ENCODE measurements around the gene BCL7C. TPM values are rescaled to one million over a fixed set of nuclear protein-coding genes. Genes with fewer than 3 reads are reported as not detected.

Gene BCL7C
- total RNA-seq, 1 donor from 2014 or later: 46.2 TPM

DNA sequence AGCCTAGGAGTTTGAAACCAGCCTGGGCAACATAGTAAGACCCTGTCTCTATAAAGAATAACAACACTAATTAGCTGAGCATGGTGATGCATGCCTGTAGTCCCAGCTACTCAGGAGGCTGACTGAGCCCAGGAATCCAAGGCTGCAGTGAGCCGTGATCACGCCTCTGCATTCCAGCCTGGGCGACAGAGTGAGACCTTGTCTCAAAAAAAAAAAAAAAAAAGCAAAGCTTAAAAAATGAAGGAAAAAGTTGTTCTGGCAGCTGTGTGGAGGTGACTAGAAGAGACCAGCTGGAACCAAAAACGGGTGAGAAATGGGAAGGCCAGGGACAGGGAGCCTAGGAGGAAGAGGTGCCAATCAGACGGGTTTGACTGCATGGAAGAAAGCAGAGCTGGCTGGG lies 4.2 kb downstream of the BCL7C start:
- Histone ChIP-seq H3K27ac (no peak overlapping the region), H3K27me3 (no peaks in the 10 kb centered on the region), H3K9me3 (no peaks in the 10 kb centered on the region), H3K4me1 (peaks cover 9 to 15% of the 10 kb centered on the region in 2 donors), H3K36me3 (peaks cover 33 to 55% of the 10 kb centered on the region in 2 donors), H3K4me3 (no peak overlapping the region)
- no peak for TF ChIP-seq CTCF (IDR thresholded peaks at IDR 0.05)
- DNase-seq (ENCODE audit: low spot score in 2 of 2): no peak
- intact Hi-C loops (cut with DNase I): no loop called here

- Histone ChIP-seq H3K27ac (no peak overlapping the region), H3K4me1 (peaks cover 9 to 11% of the 10 kb centered on the region in 2 donors), H3K27me3 (no peaks in the 10 kb centered on the region), H3K36me3 (peaks cover 33 to 58% of the 10 kb centered on the region in 2 donors), H3K4me3 (no peak overlapping the region), H3K9me3 (no peaks in the 10 kb centered on the region)
- no peak for DNase-seq (ENCODE audit: low spot score in 2 of 2)
- intact Hi-C loops (cut with DNase I): no loop called here
- no peak for TF ChIP-seq CTCF (IDR thresholded peaks at IDR 0.05)
Observed at GRCh38 chr16:30888856-30889499, 4.9 kb downstream of the BCL7C start.

DNA sequence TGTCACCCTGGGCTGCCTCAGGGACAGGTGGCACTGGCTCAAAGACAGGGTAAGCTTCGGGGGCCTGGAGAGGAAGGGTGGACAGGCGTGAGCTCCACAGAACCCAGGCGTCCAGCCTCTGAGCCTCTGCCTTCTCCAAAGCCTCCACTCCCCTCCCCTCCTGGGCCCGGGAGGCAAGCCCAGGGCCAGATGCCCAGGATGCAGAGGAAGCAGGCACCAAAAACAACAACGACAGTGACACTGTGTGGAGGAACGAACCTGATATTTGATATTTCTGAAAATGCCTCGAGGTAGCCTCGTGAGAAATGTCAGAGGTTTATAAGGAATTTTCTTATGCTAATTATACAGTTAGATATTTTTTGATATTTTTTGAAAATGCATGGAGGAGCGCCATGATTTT lies 6.0 kb downstream of the BCL7C start:
- TF ChIP-seq CTCF (IDR thresholded peaks at IDR 0.05): no peak
- H3K4me1 ChIP-seq: peaks cover 5 to 7% of the 10 kb centered on the region in 2 donors
- intact Hi-C loops (cut with DNase I): no loop called here
- no peak overlapping the region for H3K27ac ChIP-seq
- no peaks in the 10 kb centered on the region for H3K9me3 ChIP-seq
- no peaks in the 10 kb centered on the region for H3K27me3 ChIP-seq
- peaks cover 33 to 61% of the 10 kb centered on the region in 2 donors for H3K36me3 ChIP-seq
- H3K4me3 ChIP-seq: no peak overlapping the region
- no peak for DNase-seq (ENCODE audit: low spot score in 2 of 2)

DNA sequence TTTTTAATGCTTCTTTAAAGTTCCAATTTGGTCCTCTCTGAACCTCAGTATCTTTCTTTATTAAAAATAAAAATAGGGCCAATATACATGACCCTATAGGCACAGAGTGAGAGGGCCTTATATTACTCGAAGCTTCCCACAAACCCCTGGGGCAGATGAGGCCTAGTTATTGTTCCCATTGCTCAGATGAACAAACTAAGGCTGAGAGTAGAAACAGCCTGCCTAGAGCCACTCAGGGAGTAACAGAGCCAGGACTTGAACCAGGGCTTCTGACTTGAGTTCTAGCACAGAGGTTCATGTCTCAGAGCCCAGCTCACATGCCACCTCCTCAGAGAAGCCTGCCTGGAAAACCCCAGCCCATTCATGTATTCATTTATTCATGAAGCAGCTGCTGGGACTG lies 7.7 kb downstream of the BCL7C start:
- intact Hi-C loops (cut with DNase I): no loop called here
- no peak overlapping the region for H3K27ac ChIP-seq
- H3K4me3 ChIP-seq: no peak overlapping the region
- no peaks in the 10 kb centered on the region for H3K27me3 ChIP-seq
- H3K4me1 ChIP-seq: no peaks in the 10 kb centered on the region
- peaks cover 26 to 50% of the 10 kb centered on the region in 2 donors for H3K36me3 ChIP-seq
- no peaks in the 10 kb centered on the region for H3K9me3 ChIP-seq
- no peak for DNase-seq (ENCODE audit: low spot score in 2 of 2)
- no peak for TF ChIP-seq CTCF (IDR thresholded peaks at IDR 0.05)

DNA sequence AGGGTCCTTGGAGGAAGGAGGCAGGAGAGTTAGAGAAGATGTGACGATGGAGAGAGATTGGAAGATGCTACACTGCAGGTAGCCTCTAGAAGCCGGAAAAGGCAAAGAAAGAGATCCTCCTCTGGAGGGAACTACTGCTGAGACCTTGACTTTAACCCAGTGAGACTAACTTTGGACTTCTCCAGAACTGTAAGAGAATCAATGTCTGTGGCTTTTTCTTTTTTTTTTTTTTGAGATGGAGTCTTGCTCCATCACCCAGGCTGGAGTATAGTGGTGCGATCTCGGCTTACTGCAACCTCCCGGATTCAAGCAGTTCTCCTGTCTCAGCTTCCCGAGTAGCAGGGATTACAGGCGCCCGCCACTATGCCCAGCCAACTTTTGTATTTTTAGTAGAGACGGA lies 8.7 kb downstream of the BCL7C start:
- no peak overlapping the region for H3K4me3 ChIP-seq
- TF ChIP-seq CTCF (IDR thresholded peaks at IDR 0.05): no peak
- intact Hi-C loops (cut with DNase I): no loop called here
- no peak overlapping the region for H3K27ac ChIP-seq
- peaks cover 27 to 50% of the 10 kb centered on the region in 2 donors for H3K36me3 ChIP-seq
- H3K4me1 ChIP-seq: no peaks in the 10 kb centered on the region
- no peak for DNase-seq (ENCODE audit: low spot score in 2 of 2)
- no peaks in the 10 kb centered on the region for H3K27me3 ChIP-seq
- H3K9me3 ChIP-seq: no peaks in the 10 kb centered on the region

GRCh38 chr16:30884760-30885159 lies 9.1 kb downstream of the BCL7C start:
- Histone ChIP-seq H3K27me3 (no peaks in the 10 kb centered on the region), H3K9me3 (no peaks in the 10 kb centered on the region), H3K36me3 (peaks cover 27 to 49% of the 10 kb centered on the region in 2 donors), H3K4me3 (no peak overlapping the region), H3K4me1 (no peaks in the 10 kb centered on the region), H3K27ac (no peak overlapping the region)
- TF ChIP-seq CTCF (IDR thresholded peaks at IDR 0.05): no peak
- intact Hi-C loops (cut with DNase I): no loop called here
- DNase-seq (ENCODE audit: low spot score in 2 of 2): no peak

Measured in ascending aorta (tissue), 2 donors.